WTC11 (cell line): ENCODE results near the gene CXorf38.

Experiments used
- EMX1 ChIP-seq: fragments of 250-450 bp; sonication (Bioruptor Pico); IDR thresholded peaks from 2 replicates; pipeline ENCODE4 v1.8.0; 2021; ENCODE audit warnings: mild to moderate bottlenecking
- ESRRA ChIP-seq: sonication (generic); formaldehyde crosslinking; IDR thresholded peaks from 2 replicates; pipeline ENCODE4 v1.8.1; 2022; ENCODE audit warnings: mild to moderate bottlenecking, missing genetic modification reagents, borderline replicate concordance
- JUN ChIP-seq: sonication (generic); formaldehyde crosslinking; IDR thresholded peaks from 2 replicates; pipeline ENCODE4 v1.8.0; 2023; ENCODE audit warnings: mild to moderate bottlenecking, missing genetic modification reagents
- MXD4 ChIP-seq: fragments of 250-450 bp; sonication (Bioruptor Pico); IDR thresholded peaks from 2 replicates; pipeline ENCODE4 v1.8.0; 2021; ENCODE audit warnings: mild to moderate bottlenecking, moderate library complexity, borderline replicate concordance
- SOX15 ChIP-seq: fragments of 250-450 bp; sonication (Bioruptor Pico); IDR thresholded peaks from 2 replicates; pipeline ENCODE4 v1.9.0; 2021; ENCODE audit warnings: mild to moderate bottlenecking
- ZBTB21 ChIP-seq: sonication (generic); formaldehyde crosslinking; IDR thresholded peaks from 2 replicates; pipeline ENCODE4 v1.8.1; 2023; ENCODE audit warnings: mild to moderate bottlenecking, missing genetic modification reagents, borderline replicate concordance
- TF ChIP-seq, protein P1 (sequence below): fragments of 200-600 bp; IDR thresholded peaks from 2 replicates; pipeline ENCODE4 v1.8.0; 2022; ENCODE audit warnings: antibody characterized with exemption
- TF ChIP-seq, protein P2 (sequence below): sonication (generic); formaldehyde crosslinking; IDR thresholded peaks from 2 replicates; pipeline ENCODE4 v1.8.1; 2022; ENCODE audit warnings: missing genetic modification reagents, borderline replicate concordance
- TF ChIP-seq, protein P3 (sequence below): sonication (generic); formaldehyde crosslinking; conservative IDR thresholded peaks from 2 replicates; pipeline ENCODE4 v1.8.1; 2022; ENCODE audit warnings: mild to moderate bottlenecking, missing genetic modification reagents
- TF ChIP-seq, protein P4 (sequence below): sonication (generic); formaldehyde crosslinking; IDR thresholded peaks from 2 replicates; pipeline ENCODE4 v1.8.1; 2023; ENCODE audit warnings: mild to moderate bottlenecking, moderate library complexity, missing genetic modification reagents

DNA sequence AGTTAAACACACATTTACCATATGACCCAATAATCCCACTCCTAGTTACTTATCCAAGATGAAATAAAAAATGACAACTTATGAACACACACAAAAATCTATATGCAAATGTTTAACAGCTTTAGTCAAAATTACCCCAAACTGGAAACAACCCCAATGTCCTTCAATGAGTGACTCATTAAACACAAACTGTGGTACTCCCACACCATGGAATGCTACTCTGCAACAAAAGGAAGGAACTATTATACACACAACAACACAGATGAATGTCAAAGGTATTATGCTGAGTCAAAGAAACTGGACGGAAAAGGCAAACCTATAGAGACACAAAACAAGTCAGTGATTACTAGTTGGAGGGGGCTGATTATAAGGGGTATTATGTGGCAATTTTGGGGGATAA, 47.4 kb upstream of the CXorf38 start:
- TF ChIP-seq, protein P1, sequence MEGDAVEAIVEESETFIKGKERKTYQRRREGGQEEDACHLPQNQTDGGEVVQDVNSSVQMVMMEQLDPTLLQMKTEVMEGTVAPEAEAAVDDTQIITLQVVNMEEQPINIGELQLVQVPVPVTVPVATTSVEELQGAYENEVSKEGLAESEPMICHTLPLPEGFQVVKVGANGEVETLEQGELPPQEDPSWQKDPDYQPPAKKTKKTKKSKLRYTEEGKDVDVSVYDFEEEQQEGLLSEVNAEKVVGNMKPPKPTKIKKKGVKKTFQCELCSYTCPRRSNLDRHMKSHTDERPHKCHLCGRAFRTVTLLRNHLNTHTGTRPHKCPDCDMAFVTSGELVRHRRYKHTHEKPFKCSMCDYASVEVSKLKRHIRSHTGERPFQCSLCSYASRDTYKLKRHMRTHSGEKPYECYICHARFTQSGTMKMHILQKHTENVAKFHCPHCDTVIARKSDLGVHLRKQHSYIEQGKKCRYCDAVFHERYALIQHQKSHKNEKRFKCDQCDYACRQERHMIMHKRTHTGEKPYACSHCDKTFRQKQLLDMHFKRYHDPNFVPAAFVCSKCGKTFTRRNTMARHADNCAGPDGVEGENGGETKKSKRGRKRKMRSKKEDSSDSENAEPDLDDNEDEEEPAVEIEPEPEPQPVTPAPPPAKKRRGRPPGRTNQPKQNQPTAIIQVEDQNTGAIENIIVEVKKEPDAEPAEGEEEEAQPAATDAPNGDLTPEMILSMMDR = no peak
- TF ChIP-seq ZBTB21 (CRISPR knock-in tag) = no peak
- TF ChIP-seq ESRRA (CRISPR knock-in tag) = no peak
- TF ChIP-seq, protein P2, sequence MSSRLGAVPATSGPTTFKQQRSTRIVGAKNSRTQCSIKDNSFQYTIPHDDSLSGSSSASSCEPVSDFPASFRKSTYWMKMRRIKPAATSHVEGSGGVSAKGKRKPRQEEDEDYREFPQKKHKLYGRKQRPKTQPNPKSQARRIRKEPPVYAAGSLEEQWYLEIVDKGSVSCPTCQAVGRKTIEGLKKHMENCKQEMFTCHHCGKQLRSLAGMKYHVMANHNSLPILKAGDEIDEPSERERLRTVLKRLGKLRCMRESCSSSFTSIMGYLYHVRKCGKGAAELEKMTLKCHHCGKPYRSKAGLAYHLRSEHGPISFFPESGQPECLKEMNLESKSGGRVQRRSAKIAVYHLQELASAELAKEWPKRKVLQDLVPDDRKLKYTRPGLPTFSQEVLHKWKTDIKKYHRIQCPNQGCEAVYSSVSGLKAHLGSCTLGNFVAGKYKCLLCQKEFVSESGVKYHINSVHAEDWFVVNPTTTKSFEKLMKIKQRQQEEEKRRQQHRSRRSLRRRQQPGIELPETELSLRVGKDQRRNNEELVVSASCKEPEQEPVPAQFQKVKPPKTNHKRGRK (CRISPR knock-in tag) = no peak
- TF ChIP-seq, protein P3, sequence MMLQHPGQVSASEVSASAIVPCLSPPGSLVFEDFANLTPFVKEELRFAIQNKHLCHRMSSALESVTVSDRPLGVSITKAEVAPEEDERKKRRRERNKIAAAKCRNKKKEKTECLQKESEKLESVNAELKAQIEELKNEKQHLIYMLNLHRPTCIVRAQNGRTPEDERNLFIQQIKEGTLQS (CRISPR knock-in tag) = no peak
- no peak for TF ChIP-seq MXD4 (CRISPR knock-in tag)
- TF ChIP-seq SOX15 (CRISPR knock-in tag) = no peak
- TF ChIP-seq, protein P4, sequence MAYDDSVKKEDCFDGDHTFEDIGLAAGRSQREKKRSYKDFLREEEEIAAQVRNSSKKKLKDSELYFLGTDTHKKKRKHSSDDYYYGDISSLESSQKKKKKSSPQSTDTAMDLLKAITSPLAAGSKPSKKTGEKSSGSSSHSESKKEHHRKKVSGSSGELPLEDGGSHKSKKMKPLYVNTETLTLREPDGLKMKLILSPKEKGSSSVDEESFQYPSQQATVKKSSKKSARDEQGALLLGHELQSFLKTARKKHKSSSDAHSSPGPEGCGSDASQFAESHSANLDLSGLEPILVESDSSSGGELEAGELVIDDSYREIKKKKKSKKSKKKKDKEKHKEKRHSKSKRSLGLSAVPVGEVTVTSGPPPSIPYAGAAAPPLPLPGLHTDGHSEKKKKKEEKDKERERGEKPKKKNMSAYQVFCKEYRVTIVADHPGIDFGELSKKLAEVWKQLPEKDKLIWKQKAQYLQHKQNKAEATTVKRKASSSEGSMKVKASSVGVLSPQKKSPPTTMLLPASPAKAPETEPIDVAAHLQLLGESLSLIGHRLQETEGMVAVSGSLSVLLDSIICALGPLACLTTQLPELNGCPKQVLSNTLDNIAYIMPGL = no peak
- TF ChIP-seq JUN (CRISPR knock-in tag) = no peak
- TF ChIP-seq EMX1 = no peak
